Measurements from ENCODE around the gene PMFBP1. TPM values are rescaled to one million over a fixed set of nuclear protein-coding genes. Genes with fewer than 3 reads are reported as not detected.

The PMFBP1 gene
- total and polyA plus RNA-seq, 2 donors (not counting 1 experiment from before 2014, with no cell fraction given): 1.2 to 9.5 TPM

GRCh38 chr16:72164691-72165090 is 7.3 kb downstream of the PMFBP1 start:
- no peaks in the 10 kb centered on the region for H3K79me2 ChIP-seq (ENCODE audit: control insufficient read depth, insufficient read depth, low read length)
- H3K9me3 Mint-ChIP-seq (ENCODE audit: insufficient read depth): peaks cover 2% of the 10 kb centered on the region
- H3K4me3 Mint-ChIP-seq: no peak overlapping the region
- intact Hi-C loops (cut with micrococcal nuclease): no loop called here
- no peaks in the 10 kb centered on the region for H3K9me3 ChIP-seq (ENCODE audit: control extremely low read depth in 1 of 3, control insufficient read depth in 2 of 3, insufficient read depth in 1 of 3, low read length in 2 of 3)
- no peak overlapping the region for H3K4me2 ChIP-seq (replicated peaks; ENCODE audit: low read depth, low read length, poor library complexity, severe bottlenecking)
- no peak overlapping the region for H3K27ac ChIP-seq (ENCODE audit: low read length in 2 of 2)
- POLR2A ChIA-PET: no interaction called here
- H3K4me1 Mint-ChIP-seq: no peaks in the 10 kb centered on the region
- no peaks in the 10 kb centered on the region for H3K27me3 ChIP-seq (replicated peaks in 1 of 4; ENCODE audit: control extremely low read depth in 1 of 4, control insufficient read depth in 3 of 4, insufficient read depth in 4 of 4, low read length in 3 of 4)
- no peaks in the 10 kb centered on the region for H4K20me1 ChIP-seq (ENCODE audit: control insufficient read depth, insufficient read depth, low read length, poor library complexity, severe bottlenecking)
- DNase-seq: no peak
- no peak overlapping the region for H3K27ac Mint-ChIP-seq
- H3K4me3 ChIP-seq (ENCODE audit: control extremely low read depth in 1 of 5, extremely low read depth in 1 of 5, insufficient read depth in 1 of 5, low read depth in 2 of 5, low read length in 4 of 5): no peak overlapping the region
- peaks cover 0 to 3% of the 10 kb centered on the region in 2 experiments for H3K36me3 ChIP-seq (replicated peaks in 1 of 2; ENCODE audit: control extremely low read depth in 1 of 2, control insufficient read depth in 1 of 2, extremely low read depth in 1 of 2, insufficient read depth in 2 of 2, low read length in 1 of 2)
- H3K27me3 Mint-ChIP-seq: peaks cover under 1% of the 10 kb centered on the region
- TF ChIP-seq, protein P1, sequence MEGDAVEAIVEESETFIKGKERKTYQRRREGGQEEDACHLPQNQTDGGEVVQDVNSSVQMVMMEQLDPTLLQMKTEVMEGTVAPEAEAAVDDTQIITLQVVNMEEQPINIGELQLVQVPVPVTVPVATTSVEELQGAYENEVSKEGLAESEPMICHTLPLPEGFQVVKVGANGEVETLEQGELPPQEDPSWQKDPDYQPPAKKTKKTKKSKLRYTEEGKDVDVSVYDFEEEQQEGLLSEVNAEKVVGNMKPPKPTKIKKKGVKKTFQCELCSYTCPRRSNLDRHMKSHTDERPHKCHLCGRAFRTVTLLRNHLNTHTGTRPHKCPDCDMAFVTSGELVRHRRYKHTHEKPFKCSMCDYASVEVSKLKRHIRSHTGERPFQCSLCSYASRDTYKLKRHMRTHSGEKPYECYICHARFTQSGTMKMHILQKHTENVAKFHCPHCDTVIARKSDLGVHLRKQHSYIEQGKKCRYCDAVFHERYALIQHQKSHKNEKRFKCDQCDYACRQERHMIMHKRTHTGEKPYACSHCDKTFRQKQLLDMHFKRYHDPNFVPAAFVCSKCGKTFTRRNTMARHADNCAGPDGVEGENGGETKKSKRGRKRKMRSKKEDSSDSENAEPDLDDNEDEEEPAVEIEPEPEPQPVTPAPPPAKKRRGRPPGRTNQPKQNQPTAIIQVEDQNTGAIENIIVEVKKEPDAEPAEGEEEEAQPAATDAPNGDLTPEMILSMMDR (IDR thresholded peaks at IDR 0.05): no peak
- no peak for TF ChIP-seq EZH2 (IDR thresholded peaks at IDR 0.05; ENCODE audit: borderline replicate concordance, insufficient read depth, low read depth, low read length, poor library complexity, severe bottlenecking)
- no peaks in the 10 kb centered on the region for H3K4me1 ChIP-seq (ENCODE audit: control insufficient read depth in 2 of 2, insufficient read depth in 2 of 2, low read length in 2 of 2)
- no peak for ATAC-seq (ENCODE audit: low read depth)
- H2AFZ ChIP-seq (ENCODE audit: insufficient read depth, low read depth, low read length, poor library complexity, severe bottlenecking): no peak overlapping the region
- no peak overlapping the region for H3K9ac ChIP-seq (ENCODE audit: low read length)
- CTCF ChIA-PET: no interaction called here
- 83% methylated on average over 5 of the region's 5 CpGs for whole genome bisulfite sequencing (ENCODE audit: insufficient coverage)

DNA sequence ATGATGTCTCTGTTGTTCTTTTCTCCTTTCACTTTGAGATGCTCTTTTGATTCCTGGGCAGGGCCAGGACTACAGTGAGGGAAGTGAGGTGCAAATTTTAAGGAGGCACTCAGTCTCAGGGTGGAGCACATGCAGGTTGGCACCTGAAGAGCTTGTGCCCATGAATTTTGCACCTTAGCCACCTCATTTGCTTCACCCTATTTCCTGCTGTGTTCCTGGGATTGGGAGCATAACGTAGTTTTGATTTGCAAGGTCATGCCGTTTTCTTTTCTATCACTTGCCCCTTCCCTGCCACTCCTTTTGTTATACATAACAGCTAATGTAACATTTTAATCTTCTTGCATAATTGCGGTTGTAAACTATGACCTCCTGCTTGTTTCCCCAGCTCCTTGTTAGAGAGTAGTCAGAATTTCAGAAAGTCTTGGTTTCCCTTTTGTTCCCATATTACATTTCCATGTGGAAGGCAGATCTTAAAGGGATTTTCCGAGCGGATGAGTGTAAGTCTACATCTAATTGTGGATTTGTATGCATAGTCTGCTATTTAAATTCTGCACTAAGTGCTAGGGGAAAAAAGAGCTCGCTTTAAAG is 9.8 kb downstream of the PMFBP1 start:
- H4K20me1 ChIP-seq (ENCODE audit: control insufficient read depth, insufficient read depth, low read length, poor library complexity, severe bottlenecking): no peaks in the 10 kb centered on the region
- ChIA-PET POLR2A (no interaction called here), CTCF (no interaction called here)
- H3K9me3 Mint-ChIP-seq (ENCODE audit: insufficient read depth): peaks cover 2% of the 10 kb centered on the region
- H3K9ac ChIP-seq (ENCODE audit: low read length): no peak overlapping the region
- TF ChIP-seq EZH2 (IDR thresholded peaks at IDR 0.05; ENCODE audit: borderline replicate concordance, insufficient read depth, low read depth, low read length, poor library complexity, severe bottlenecking): no peak
- TF ChIP-seq, protein P1 (IDR thresholded peaks at IDR 0.05): no peak
- DNase-seq: no peak
- no peaks in the 10 kb centered on the region for H3K27me3 Mint-ChIP-seq
- no peak overlapping the region for H3K27ac Mint-ChIP-seq
- H3K4me3 Mint-ChIP-seq: no peak overlapping the region
- no peak overlapping the region for H2AFZ ChIP-seq (ENCODE audit: insufficient read depth, low read depth, low read length, poor library complexity, severe bottlenecking)
- no peaks in the 10 kb centered on the region for H3K4me1 ChIP-seq (ENCODE audit: control insufficient read depth in 2 of 2, insufficient read depth in 2 of 2, low read length in 2 of 2)
- H3K4me3 ChIP-seq (ENCODE audit: control extremely low read depth in 1 of 5, extremely low read depth in 1 of 5, insufficient read depth in 1 of 5, low read depth in 2 of 5, low read length in 4 of 5): no peak overlapping the region
- H3K27me3 ChIP-seq (replicated peaks in 1 of 4; ENCODE audit: control extremely low read depth in 1 of 4, control insufficient read depth in 3 of 4, insufficient read depth in 4 of 4, low read length in 3 of 4): no peaks in the 10 kb centered on the region
- no CpG with 5 or more reads among the region's 6 CpGs for WGBS (ENCODE audit: insufficient coverage)
- no peak for ATAC-seq (ENCODE audit: low read depth)
- H3K27ac ChIP-seq (ENCODE audit: low read length in 2 of 2): no peak overlapping the region
- H3K79me2 ChIP-seq (ENCODE audit: control insufficient read depth, insufficient read depth, low read length): no peaks in the 10 kb centered on the region
- H3K4me1 Mint-ChIP-seq: no peaks in the 10 kb centered on the region
- H3K9me3 ChIP-seq (ENCODE audit: control extremely low read depth in 1 of 3, control insufficient read depth in 2 of 3, insufficient read depth in 1 of 3, low read length in 2 of 3): no peaks in the 10 kb centered on the region
- H3K36me3 ChIP-seq (replicated peaks in 1 of 2; ENCODE audit: control extremely low read depth in 1 of 2, control insufficient read depth in 1 of 2, extremely low read depth in 1 of 2, insufficient read depth in 2 of 2, low read length in 1 of 2): peaks cover 0 to 3% of the 10 kb centered on the region in 2 experiments
- intact Hi-C loops (cut with micrococcal nuclease): no loop called here
- no peak overlapping the region for H3K4me2 ChIP-seq (replicated peaks; ENCODE audit: low read depth, low read length, poor library complexity, severe bottlenecking)
